AG04449 (cell line): ENCODE measurements around the gene PLCB1.

Source experiments
- CTCF ChIA-PET: fragments of 350-600 bp; formaldehyde crosslinking; extraction: SDS; loops from one replicate; lab custom pipeline; 2021; ENCODE audit warnings: antibody characterized with exemption; lab: Yijun Ruan, JAX
- POLR2A ChIA-PET: fragments of 400-600, 350-600 bp; formaldehyde crosslinking; extraction: SDS; loops from one replicate; lab custom pipeline; 2020; ENCODE audit warnings: antibody characterized with exemption, inconsistent platforms; lab: Yijun Ruan, JAX
- DNase-seq: peaks from one replicate; pipeline ENCODE4 v3.0.0-alpha.2; 2010; ENCODE audit warnings: low read depth, low spot score
- H3K4me3 ChIP-seq: 2 replicates; pipeline ENCODE4 v1.5.1; 2011; ENCODE audit warnings: low read depth, mild to moderate bottlenecking, control low read depth, low read length
- CTCF ChIP-seq: IDR thresholded peaks from one replicate; pipeline ENCODE4 v1.5.1; 2011; ENCODE audit warnings: mild to moderate bottlenecking, moderate library complexity, low read length, control low read depth, inconsistent platforms; ENCODE audit not compliant: insufficient read depth; ENCODE audit errors: missing control alignments

The PLCB1 gene

GRCh38 chr20:8310618-8311017 lies 178.6 kb downstream of the PLCB1 start:
- ChIA-PET POLR2A (no interaction called here), CTCF (interaction anchor here (0.9 to 1.4 kb wide), 2 partner anchors 18 to 22 kb away, joined by 3 to 4 read pairs; no protein-coding TSS in a partner anchor)
- DNase-seq: no peak
- TF ChIP-seq CTCF: no peak
- H3K4me3 ChIP-seq: no peak overlapping the region

- no peak overlapping the region for H3K4me3 ChIP-seq
- ChIA-PET POLR2A (no interaction called here), CTCF (interaction anchor here (2.5 kb wide), 1 partner anchor 9 kb away, joined by 8 read pairs; no protein-coding TSS in a partner anchor)
- TF ChIP-seq CTCF: no peak
- no peak for DNase-seq
Measured at GRCh38 chr20:8313073-8313472, 181.0 kb downstream of the PLCB1 start.

- ChIA-PET CTCF (interaction anchor here (2.0 to 2.5 kb wide), 2 partner anchors 9 to 12 kb away, joined by 7 to 8 read pairs; no protein-coding TSS in a partner anchor), POLR2A (no interaction called here)
- no peak for TF ChIP-seq CTCF
- H3K4me3 ChIP-seq: no peak overlapping the region
- no peak for DNase-seq
Measured at GRCh38 chr20:8315639-8316573, 183.8 kb downstream of the PLCB1 start.

GRCh38 chr20:8317448-8317847 lies 185.4 kb downstream of the PLCB1 start:
- no peak for DNase-seq
- H3K4me3 ChIP-seq: no peak overlapping the region
- TF ChIP-seq CTCF: no peak
- CTCF ChIA-PET: interaction anchor here (0.6 to 1.7 kb wide), 5 partner anchors 8 to 185 kb away, joined by 3 to 4 read pairs (median 4); no protein-coding TSS in a partner anchor
- POLR2A ChIA-PET: no interaction called here

GRCh38 chr20:8318965-8319625 lies 187.0 kb downstream of the PLCB1 start:
- ChIA-PET CTCF (interaction anchor here (1.9 kb wide), 1 partner anchor 71 kb away, joined by 4 read pairs; no protein-coding TSS in a partner anchor), POLR2A (no interaction called here)
- no peak for DNase-seq

More at GRCh38 chr20:8318965-8319625, 187.0 kb downstream of the PLCB1 start:
- H3K4me3 ChIP-seq: no peak overlapping the region
- no peak for TF ChIP-seq CTCF
